Kidney (tissue), 14 donors: ENCODE data around the gene ZNF831. TPM values are rescaled to one million over a fixed set of nuclear protein-coding genes. Genes with fewer than 3 reads are reported as not detected.

Experiments used
- DNase-seq, 5 donors: peaks; one replicate each; pipeline ENCODE4 v3.0.0-alpha.2; 2013 to 2020
- FAIRE-seq: peaks from 2 replicates; lab custom pipeline; 2012; peaks lifted over from hg19 to GRCh38; lab: Jason Lieb, UNC
- H3K27ac ChIP-seq, 2 donors: one replicate each; pipeline ENCODE4 v1.7.0; 2013; ENCODE audit warnings: low read depth in 2 of 2, low read length in 2 of 2, inconsistent platforms in 1 of 2
- H3K27me3 ChIP-seq: one replicate; pipeline ENCODE4 v1.7.1; 2013; ENCODE audit warnings: low read length, inconsistent platforms; ENCODE audit not compliant: control insufficient read depth, insufficient read depth
- H3K36me3 ChIP-seq, 3 donors: one replicate each; pipeline versions ENCODE4 v1.7.0 to v1.7.1; 2013; ENCODE audit warnings: low read length in 3 of 3, control low read depth in 1 of 3, inconsistent platforms in 1 of 3; ENCODE audit not compliant: insufficient read depth in 3 of 3, control insufficient read depth in 2 of 3
- H3K4me1 ChIP-seq, 3 donors: one replicate each; pipeline versions ENCODE4 v1.7.0 to v1.7.1; 2013; ENCODE audit warnings: low read length in 3 of 3, inconsistent platforms in 1 of 3, low read depth in 1 of 3; ENCODE audit not compliant: control insufficient read depth in 2 of 3, insufficient read depth in 2 of 3
- H3K4me3 ChIP-seq, 3 donors: one replicate each; pipeline versions ENCODE4 v1.7.0 to v1.8.1; 2013; ENCODE audit warnings: low read length in 3 of 3, control low read depth in 1 of 3, inconsistent platforms in 1 of 3
- H3K9ac ChIP-seq, 3 donors: one replicate each; pipeline versions ENCODE4 v1.7.0 to v1.7.1; 2013; ENCODE audit warnings: low read length in 3 of 3, control low read depth in 1 of 3, inconsistent platforms in 1 of 3
- H3K9me3 ChIP-seq, 3 donors: one replicate each; pipeline versions ENCODE4 v1.7.0 to v1.7.1; 2013; ENCODE audit warnings: low read length in 3 of 3, control low read depth in 1 of 3, inconsistent platforms in 1 of 3; ENCODE audit not compliant: control insufficient read depth in 2 of 3, insufficient read depth in 1 of 3
- intact Hi-C: fragments of 100-400 bp; cut with DNase I; formaldehyde crosslinking; loops from one replicate; pipeline ENCODE4 v1.11.1; 2022
- polyA plus RNA-seq: library from polyadenylated mRNA; stranded (reverse); fragments of 350-450 nt; fragmentation: Illumina TruSeq; extraction: RNeasy Lipid Tissue Mini Kit (QIAGEN cat#74804); gene quantifications from one replicate; pipeline ENCODE4 v1.2.3, GENCODE V29; 2014; ENCODE audit warnings: low read depth, low replicate concordance; ENCODE audit not compliant: insufficient read depth
- total RNA-seq: library from RNA; stranded (reverse); fragmentation: NEBNext Ultra II Directional; extraction: Animal tissue kit (Norgen Biotek cat#: 25700); gene quantifications from one replicate; pipeline ENCODE4 v1.2.1, GENCODE V29; 2021
- TF ChIP-seq, protein P1 (sequence below): IDR thresholded peaks from 3 replicates; pipeline ENCODE4 v1.5.1; 2012; ENCODE audit warnings: mild to moderate bottlenecking, moderate library complexity, borderline replicate concordance; ENCODE audit not compliant: insufficient read depth; ENCODE audit errors: extremely low read depth
- donor health status: control.
- donor health status: control.
- donor health status: control.
- donor health status: control.
- donor health status: control.
- donor health status: DM: yes; HTN: yes; CAD: no.
- donor health status: Normal renal cell carcinoma (clear cell type).

The ZNF831 gene
- total and polyA plus RNA-seq, 2 donors from 2014 or later: 0.04 to 1.9 TPM

DNA sequence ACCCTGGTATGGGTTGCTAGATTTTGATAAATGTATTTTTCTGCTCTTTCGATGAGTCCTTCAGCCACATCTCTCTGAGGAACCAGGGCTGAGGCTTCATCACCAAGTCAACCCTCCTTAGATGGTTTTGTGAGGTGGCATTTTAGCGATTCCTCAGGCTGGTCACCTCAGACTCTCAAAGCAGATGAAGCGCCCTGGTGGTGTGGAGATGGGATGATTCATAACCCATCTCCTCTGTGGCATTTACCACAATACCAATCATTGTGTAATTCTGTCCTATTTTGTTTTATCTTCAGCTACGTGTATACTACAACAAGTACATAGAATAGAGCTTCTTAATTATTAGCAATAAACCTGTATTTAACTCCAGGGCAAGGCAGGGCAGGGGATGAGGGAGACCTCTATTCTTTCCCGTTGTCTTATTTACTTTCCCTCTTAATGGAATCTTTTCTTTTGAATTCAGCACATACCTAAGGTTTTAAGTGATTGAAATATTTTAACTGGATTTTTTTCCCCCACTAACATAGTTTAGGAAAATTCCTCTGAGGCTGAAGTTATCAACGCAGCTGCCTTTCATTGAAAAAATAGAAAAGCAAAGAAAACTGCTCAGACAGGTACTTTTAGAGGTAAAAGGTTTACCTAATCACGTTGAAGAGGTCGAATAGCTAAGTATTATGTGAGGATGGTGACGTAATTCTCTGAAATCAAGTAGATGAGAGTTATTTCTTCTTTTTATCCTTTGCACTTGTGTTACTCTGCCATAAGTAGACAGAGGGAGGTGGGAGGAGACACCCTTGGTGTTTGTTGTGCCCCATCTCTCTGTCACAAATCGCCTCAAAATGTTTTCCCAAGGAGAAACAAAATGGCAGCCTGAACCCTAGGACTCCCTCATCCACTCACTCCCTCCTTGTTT lies 79.3 kb downstream of the ZNF831 start:
- intact Hi-C loops: no loop called here
- Histone ChIP-seq H3K4me3 (no peak overlapping the region), H3K9me3 (no peaks in the 10 kb centered on the region), H3K9ac (no peak overlapping the region), H3K36me3 (no peaks in the 10 kb centered on the region), H3K4me1 (no peaks in the 10 kb centered on the region), H3K27ac (no peak overlapping the region), H3K27me3 (no peaks in the 10 kb centered on the region)
- TF ChIP-seq, protein P1, sequence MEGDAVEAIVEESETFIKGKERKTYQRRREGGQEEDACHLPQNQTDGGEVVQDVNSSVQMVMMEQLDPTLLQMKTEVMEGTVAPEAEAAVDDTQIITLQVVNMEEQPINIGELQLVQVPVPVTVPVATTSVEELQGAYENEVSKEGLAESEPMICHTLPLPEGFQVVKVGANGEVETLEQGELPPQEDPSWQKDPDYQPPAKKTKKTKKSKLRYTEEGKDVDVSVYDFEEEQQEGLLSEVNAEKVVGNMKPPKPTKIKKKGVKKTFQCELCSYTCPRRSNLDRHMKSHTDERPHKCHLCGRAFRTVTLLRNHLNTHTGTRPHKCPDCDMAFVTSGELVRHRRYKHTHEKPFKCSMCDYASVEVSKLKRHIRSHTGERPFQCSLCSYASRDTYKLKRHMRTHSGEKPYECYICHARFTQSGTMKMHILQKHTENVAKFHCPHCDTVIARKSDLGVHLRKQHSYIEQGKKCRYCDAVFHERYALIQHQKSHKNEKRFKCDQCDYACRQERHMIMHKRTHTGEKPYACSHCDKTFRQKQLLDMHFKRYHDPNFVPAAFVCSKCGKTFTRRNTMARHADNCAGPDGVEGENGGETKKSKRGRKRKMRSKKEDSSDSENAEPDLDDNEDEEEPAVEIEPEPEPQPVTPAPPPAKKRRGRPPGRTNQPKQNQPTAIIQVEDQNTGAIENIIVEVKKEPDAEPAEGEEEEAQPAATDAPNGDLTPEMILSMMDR: no peak
- FAIRE-seq: no peak
- no peak for DNase-seq

DNA sequence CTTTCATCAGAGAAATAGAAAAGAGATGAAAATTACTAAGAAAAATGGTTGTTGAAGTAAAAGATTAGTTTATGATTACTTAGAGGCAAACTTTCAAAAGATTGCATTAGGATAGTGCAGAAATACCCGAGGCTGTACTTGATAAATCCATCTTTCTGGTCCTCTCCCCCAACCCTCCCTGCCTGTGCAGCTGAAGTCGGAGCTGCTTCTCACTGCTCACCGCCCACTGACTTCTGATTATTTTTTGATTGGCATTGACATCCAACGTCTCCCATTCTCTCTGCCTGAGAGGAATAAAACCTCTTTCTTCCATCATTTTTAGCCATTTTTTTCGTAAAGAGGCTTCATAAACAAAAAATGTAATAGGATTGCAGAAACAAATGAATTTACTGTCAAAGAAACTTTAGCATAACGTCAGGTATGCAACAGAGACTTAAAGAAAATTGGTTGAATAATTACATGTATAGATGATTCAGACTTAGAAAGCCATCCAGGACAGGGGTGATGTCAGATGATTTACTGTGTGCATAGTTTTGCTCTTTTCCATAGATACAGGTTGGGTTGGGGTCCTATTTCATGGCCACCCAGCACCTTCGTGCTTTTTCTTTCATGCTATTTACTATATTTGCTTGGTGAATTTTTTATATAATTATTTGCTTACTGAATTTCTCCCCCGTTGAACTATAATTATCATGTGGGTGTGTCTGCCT lies 83.2 kb downstream of the ZNF831 start:
- intact Hi-C loops: no loop called here
- H3K9ac ChIP-seq: no peak overlapping the region
- FAIRE-seq: no peak

DNA sequence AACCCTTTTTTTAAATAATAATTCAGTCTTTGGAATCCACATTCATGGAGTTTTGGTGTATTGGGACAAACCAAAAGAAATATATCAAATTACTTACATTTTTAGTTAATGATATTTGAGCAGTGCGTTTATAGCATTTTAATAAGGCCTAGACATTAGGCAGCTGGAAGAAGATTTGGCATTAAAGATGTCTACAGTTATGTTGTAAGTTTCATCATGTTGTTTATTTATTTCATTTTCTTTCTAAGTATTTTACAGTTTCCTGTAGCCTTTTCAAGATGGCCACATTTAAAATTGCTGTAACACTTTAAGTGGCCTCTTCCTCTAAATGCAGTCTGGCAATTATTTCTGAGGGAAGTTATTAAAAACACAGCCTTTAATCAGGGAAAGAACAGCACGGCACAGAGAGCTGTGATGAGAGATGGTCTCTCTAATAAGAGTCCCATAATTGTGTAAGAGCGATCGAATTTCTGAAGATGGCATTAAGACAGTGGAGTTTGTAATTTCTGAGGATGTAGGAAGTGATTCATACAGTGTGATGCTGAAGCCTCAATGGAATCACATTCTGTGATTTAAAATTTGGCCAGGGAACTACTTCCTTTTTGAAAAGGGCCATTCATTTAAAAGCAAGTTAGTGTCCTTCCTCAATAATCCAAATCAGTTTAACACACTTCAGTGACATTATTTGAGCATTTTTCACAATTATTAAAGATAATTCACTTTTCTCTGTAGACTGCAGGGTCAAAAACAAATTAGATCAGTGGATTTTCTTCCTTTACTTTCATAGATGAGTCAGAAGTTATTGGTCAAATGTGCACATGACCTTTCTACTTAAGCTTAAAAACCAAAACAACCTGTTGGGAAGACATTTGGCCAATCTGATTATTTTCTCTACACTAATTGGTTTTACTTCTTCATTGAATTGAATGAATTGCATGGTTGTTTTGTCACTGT lies 84.4 kb downstream of the ZNF831 start:
- TF ChIP-seq, protein P1: no peak
- peak in 1 of 5 donors; percentile 67 for DNase-seq
- no peak for FAIRE-seq

More for the DNA sequence above, 83.2 kb downstream of the ZNF831 start:
- no peak for DNase-seq
- H3K36me3 ChIP-seq: no peaks in the 10 kb centered on the region
- H3K27me3 ChIP-seq: no peaks in the 10 kb centered on the region
- TF ChIP-seq, protein P1: no peak
- H3K4me1 ChIP-seq: no peaks in the 10 kb centered on the region
- no peak overlapping the region for H3K4me3 ChIP-seq
- H3K9me3 ChIP-seq: no peaks in the 10 kb centered on the region
- no peak overlapping the region for H3K27ac ChIP-seq

More for the DNA sequence above, 84.4 kb downstream of the ZNF831 start:
- Histone ChIP-seq H3K4me3 (no peak overlapping the region), H3K27ac (no peak overlapping the region), H3K9me3 (no peaks in the 10 kb centered on the region), H3K9ac (no peak overlapping the region), H3K27me3 (no peaks in the 10 kb centered on the region), H3K36me3 (no peaks in the 10 kb centered on the region), H3K4me1 (no peaks in the 10 kb centered on the region)
- intact Hi-C loops: no loop called here
